HL-60/S4 treated with retinoic acid at 250 ng/mL for 4 days and 3 days (cell line): Measurements from ENCODE around the gene GOLGA5.
"Not testable (repeated sequence)": the region's sequence is repeated elsewhere in the genome, so short reads cannot be mapped to it uniquely, and the experiment has no call there.

ENCODE experiments used
- in situ Hi-C: fragments of 300-500 bp; cut with MboI; formaldehyde crosslinking; loops from 2 replicates; pipeline ENCODE4 v1.7.0; 2022; ENCODE audit warnings: low sequenced_read_pairs

Gene GOLGA5, protein sequence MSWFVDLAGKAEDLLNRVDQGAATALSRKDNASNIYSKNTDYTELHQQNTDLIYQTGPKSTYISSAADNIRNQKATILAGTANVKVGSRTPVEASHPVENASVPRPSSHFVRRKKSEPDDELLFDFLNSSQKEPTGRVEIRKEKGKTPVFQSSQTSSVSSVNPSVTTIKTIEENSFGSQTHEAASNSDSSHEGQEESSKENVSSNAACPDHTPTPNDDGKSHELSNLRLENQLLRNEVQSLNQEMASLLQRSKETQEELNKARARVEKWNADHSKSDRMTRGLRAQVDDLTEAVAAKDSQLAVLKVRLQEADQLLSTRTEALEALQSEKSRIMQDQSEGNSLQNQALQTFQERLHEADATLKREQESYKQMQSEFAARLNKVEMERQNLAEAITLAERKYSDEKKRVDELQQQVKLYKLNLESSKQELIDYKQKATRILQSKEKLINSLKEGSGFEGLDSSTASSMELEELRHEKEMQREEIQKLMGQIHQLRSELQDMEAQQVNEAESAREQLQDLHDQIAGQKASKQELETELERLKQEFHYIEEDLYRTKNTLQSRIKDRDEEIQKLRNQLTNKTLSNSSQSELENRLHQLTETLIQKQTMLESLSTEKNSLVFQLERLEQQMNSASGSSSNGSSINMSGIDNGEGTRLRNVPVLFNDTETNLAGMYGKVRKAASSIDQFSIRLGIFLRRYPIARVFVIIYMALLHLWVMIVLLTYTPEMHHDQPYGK

DNA sequence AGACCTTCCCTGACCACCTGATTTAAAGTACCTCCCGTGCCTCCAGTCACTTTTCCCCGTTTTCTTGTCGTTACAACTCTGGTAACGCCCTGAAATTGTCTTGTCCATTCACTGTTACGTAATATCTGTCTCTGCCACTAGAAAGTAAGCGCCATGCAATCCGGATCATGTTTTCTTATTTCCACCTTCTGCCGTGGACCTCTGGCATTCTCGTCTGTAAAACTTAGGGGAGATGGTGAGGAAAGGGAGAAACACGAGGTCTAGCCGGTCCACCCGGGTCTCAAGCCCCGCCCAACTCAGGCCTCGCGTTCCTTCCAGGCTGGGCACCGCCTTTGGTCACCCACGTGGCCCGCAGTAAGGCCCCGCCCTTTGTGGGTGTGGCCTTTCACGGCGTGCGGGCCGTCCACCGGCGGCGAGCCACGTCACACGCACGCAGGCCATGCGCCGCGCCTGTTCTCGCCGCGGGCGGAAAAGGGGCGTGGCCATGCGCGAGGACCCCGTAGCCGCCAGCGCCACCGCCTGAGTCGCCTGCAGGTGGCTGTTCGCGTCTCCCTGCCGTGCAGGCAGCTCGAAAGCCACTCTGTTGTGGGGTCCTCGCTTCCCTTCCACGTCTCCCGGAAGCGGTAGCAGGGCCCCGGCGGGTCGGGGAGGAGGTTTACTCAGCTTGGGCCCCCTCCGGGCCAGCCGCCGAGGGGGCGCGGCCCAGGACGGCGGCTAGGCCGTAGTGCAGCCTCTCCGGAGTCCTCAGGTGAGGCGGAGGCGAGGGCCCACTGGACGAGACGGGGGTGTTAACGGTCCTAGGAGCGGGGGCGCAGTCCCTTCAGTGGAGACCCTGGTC is at the start of gene GOLGA5:
GOLGA5 (plus strand) TSS at position 597 of the 838 bp plus-strand sequence. CDS start 3,133 bp downstream, outside the sequence.
- in situ Hi-C loops = no loop called here

DNA sequence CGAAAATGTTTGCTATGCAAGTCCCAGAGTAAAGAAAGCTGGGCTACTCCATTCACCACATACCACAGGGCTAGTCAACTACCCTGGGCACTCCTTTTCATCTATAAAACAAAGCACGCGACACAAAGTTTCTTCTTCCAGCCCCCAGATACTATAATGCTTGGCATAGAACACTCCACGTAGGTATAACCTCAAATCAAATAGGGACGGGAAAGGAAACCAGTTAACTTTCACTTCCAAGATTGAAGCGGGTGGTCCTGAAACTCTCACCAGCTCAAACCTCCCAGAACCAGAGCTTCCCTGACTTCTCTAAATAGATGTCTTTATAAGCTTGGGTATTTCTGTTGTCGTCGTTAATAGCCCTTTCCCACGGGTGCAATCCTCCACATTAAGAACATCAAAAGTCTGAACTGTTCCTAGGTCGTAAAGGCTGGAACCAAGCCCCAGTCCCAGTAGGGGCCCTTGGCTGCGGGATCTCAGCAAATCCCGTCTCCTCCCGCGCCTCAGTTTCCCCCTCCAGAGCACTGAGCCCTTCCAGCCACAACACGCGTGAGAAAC is 46.3 kb upstream of the GOLGA5 start:
- in situ Hi-C loops = no loop called here

DNA sequence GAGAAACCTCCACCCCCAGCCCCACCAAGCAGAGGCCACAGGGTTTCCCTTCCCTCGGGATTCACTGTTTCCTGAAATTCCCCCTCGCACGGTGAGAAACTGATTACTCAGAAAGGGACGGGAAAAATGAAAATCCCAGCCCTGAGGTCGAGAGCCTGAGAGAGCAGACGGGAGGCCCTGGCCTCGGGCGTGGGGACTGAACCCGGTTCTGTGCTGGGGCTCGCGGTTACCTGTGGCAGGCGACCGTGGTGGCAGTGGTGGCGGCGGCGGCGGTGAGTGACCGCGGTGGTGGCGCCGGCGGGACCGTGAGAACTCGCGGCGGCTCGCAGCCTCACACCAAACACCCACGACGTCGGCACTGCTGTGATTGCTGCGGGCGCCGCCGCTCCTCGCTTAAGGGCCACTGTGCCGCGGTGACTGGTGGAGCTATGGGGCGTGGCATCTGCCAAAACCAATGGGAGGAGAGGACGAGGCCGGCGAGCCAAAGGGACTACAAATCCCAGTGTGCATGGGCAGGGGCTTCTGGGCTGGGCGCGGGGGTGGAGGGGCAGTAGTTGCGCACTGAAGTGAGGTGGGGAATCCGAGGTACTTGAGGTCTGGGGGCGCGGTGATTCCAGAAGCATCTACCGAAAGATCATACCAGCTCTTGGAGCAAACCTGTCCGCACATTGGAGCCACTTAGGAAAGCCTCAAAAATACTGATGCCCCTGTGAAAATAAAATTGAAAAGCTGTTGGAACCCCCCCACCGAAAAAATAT is 45.7 kb upstream of the GOLGA5 start, which contains the start of gene LGMN:
LGMN (minus strand) TSS at position 369 of the 758 bp plus-strand sequence. CDS start 15,841 bp downstream, outside the sequence.
- in situ Hi-C loops = no loop called here

DNA sequence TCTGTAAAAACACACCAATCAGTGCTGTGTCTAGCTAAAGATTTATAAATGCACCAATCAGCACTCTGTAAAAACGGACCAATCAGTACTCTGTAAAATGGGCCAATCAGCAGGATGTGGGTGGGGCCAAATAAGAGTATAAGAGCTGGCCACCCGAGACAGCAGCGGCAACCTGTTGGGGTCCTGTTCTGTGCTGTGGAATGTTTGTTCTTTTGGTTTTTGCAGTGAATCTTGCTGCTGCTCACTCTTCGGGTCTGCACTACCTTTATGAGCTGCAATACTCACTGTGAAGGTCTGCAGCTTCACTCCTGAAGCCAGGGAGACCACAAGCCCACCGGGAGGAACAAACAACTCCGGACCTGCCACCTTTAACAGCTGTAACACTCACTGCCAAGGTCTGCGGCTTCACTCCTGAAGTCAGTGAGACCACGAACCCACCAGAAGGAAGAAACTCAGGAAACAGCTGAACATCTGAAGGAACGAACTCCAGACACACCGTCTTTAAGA is 43.8 kb upstream of the GOLGA5 start:
- in situ Hi-C loops = not testable (repeated sequence)

DNA sequence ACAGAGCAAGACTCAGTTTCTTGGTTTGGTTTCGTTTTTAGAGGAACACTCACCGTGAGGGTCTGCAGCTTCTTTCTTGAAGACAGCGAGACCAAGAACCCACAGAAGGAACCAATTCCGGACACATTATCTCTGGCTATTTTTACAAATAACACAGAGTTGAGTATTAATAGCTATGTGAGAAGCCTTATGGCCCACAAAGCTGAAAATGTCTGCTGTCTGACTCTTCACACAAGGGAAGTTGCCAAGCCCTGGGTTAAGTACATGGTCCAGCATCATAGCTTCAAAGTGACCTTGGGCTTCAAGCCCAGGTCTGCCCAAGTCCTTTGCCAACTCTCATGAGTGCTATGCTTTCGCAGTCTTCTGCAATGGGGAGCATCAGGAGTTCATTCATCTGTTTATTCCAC is 43.1 kb upstream of the GOLGA5 start:
- in situ Hi-C loops = no loop called here

DNA sequence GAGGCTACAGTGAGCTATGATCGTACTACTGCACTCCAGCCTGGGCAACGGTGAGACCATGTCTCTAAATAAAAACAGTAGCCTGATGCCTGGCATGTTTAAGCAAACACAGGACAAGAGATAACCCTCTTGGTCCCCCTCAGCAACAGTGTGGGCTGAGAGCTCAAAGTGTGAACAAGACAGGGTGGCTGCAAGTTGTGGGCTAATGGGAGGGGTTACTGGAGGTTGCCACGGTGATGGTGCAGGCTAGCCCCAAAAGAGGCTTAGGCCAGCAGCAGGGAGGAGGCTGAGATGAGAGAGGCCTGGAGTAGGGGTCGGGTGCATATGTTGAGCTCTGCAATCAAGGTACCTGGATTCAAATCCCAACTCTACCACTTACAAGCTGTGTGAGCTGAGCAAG is 42.3 kb upstream of the GOLGA5 start:
- in situ Hi-C loops = no loop called here

DNA sequence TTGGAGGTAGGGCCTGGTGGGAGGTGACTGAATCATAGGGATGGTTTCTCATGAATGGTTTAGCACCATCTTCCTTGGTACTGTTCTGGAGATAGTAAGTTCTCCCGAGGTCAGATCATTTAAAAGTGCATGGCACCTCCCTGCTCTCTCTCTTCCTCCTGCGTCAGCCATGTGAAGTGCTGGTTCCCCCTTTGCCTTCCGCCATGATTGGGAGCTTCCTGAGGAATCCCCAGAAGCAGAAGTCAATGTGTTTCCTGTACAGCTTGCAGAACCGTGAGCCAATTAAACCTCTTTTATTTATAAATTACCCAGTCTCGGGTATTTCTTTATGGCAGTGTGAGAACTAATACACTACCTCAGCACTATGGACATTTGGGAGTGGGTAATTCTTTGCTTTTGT is 40.9 kb upstream of the GOLGA5 start:
- in situ Hi-C loops = no loop called here

DNA sequence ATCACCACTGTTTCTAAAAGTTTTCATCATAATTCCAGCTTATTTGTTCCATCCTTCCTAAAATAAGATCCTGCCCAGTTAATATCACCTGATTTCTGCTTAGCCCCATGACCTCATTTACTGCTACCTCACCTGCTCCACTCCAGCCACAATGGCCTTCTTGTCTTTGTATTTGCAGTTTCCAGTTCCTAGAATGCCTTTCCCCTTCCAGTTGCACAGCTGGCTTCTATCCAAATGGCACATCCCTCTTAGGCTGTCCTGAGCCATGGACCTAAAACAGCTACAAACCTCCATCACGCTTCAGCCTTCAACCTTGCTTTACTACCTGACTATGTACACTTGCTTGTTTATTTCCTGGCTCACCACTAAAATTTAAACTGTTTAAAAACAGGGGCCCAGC is 39.1 kb upstream of the GOLGA5 start:
- in situ Hi-C loops = no loop called here

DNA sequence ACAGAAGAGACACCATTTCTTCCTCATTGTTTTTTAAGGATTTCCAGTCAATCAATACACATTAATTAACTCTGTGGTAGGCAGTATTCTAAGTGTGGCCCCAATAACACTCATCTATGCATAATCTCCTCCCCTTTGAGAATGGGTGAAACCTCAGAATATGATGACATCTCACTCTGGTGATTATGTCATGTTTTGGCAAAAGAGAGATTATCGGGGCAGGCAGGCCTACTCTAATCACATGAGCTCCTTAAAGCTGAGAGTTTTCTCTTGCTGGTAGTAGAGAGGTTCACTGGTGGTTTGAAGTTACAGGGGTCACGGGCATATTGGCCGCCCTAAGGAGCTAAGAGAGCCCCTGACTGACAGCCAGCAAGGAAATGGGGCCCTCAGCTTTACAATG is 38.6 kb upstream of the GOLGA5 start:
- in situ Hi-C loops = no loop called here

DNA sequence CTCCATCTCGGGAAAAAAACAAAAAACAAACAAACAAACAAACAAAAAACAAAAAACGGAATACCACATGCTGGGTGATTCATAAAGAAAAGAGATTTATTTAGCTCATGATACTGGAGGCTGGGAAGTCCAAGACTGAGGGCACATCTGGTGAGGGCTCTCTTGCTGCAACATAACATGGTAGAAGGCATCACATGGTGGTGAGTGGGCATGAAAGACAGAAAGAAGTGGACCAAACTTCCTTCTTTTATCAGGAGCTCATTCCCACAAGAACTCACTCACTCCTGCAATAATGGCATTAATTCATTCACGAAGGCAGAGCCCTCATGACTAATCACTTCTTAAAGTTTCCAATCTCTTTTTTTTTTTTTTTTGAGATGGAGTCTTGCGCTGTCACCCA is 37.7 kb upstream of the GOLGA5 start:
- in situ Hi-C loops = no loop called here

DNA sequence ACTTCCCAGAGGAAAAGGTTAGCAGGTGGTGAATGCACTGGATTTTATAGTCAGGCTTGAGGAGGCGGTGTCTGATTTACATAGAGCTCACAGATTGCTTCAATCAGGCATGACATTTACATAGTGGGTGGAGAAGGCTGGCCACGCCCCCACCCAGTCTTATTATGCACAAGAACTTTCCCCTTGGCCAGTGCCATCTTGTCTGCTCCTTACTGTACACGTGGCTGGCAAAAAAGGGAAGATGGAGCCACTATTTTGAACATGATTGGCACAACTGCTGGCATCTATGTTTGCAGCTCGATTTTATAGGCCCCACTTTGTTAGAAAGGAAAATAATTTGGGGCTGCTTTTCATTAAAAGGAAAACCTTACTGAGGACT is 34.8 kb upstream of the GOLGA5 start:
- in situ Hi-C loops = no loop called here

DNA sequence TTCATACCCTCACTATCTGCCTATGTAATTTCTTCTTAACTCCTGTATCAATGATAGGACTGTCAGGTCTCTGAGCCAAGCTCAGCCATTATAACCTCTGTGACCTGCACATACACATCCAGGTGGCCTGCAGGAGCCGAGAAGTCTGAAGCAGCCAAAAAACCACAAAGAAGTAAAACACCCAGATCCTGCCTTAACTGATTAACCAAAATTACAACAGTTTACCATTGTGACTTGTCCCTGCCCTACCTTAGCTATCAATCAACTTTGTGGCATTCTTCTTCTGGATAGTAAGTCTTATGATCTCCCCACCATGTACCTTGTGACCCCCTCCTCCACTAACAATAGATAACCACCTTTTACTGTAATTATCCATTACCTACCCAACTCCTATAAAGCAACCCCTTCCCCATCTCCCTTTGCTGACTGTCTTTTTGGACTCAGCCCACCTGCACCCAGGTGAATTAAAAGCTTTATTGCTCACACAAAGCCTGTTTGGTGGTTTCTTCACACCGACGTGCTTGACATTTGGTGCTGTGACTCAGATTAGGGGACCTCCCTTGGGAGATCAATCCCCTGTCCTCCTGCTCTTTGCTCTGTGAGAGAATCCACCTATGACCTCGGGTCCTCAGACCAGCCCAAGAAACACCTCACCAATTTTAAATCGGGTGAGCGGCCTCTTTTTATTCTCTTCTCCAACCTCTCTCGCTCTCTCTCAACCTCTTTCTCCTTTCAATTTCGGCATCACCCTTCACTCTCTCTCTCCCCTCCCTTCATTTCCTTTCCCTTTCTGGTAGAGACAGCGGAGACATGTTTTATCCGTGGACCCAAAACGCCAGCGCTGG is 34.2 kb upstream of the GOLGA5 start:
- in situ Hi-C loops = no loop called here

DNA sequence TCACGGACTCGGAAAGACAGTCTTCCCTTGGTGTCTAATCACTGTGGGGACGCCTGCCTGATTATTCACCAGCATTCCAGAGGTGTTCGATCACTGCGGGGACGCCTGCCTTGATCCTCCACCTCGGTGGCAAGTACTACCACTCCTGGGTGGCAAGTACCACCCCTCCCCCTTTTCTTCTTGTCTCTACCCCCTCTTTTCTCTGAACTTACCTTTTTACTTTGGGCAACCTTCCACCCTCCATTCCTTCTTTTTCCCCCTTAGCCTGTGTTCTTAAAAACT is 33.6 kb upstream of the GOLGA5 start:
- in situ Hi-C loops = no loop called here

DNA sequence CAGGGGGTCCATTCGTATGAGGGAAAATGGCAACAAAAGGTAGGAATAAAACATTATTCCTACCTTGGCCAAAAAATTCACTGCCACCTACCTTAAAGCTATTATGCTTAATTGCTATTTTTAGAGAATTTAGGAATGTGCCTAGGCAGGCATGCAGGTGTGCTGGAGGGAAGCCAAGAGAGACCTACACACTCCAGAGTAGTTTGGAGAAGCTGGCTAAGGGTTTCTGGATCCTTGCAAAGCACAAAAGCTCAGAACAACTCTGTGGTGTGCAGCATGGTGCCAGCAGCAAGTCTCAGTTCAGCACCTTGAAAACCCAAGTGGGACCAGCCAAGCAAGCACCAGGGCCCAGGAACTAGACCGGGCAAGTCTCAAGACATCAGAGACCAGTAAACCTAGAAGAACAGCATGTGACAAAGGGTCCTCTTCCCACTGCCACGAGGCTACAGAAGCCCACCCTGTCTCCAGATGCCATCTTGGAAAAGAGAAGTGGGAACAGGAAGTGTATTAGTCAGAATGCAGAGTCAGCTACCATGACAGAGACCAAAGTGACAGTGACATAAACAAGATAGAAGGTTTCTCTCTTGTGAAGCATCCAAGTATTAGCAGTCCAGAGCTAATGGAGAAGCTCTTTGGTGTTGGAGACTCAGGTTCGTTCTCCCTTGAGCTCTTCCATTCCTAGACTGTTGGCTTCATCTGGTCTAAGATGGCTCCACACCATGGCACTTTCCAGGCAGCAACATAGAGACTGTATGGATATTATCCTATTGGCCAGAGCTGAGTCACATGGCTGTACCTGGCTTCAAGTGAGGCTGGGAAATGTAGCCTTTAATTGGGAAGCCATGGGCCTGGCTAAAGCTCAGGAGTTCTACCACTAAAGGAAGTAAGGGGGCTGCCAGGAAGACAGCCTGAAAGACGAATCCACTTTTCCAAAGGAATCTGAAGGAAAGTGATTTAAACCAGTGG is 30.2 kb upstream of the GOLGA5 start:
- in situ Hi-C loops = not testable (repeated sequence)

DNA sequence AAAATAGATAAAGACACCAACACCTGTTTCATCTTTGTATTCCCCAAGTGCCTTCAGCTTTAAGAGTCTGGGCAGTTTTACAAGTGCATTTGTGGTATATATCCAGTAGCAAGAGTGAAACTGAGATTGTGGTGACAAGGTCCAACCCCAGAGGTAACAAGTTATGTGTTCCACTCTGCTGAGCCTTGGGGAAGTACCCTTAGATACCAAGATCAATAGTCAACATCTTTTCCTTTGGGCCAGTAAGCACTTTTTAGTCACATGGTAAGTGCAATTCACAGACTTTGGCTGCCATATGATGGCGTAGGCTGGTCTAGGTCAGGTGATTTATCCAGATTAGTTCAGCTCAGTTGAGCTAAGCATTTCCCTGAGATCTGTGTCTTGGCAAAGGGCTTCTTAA is 25.9 kb upstream of the GOLGA5 start:
- in situ Hi-C loops = not testable (repeated sequence)

DNA sequence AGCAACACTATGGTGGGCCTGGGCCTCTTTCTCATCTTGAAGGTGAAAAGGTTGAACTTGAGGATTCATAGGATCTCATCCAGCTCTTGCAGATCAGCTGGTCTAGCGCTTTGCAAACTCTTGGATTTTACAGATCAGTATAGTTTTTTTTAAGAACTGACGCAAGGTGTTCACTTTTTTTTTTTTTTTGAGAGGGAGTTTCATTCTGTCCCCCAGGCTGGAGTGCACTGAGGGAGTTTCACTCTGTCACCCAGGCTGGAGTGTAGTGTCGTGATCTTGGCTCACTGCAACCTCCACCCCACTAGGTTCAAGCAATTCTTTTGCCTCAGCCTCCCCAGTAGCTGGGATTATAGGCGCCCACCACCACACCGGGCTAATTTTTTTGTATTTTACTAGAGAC is 25.3 kb upstream of the GOLGA5 start:
- in situ Hi-C loops = no loop called here

DNA sequence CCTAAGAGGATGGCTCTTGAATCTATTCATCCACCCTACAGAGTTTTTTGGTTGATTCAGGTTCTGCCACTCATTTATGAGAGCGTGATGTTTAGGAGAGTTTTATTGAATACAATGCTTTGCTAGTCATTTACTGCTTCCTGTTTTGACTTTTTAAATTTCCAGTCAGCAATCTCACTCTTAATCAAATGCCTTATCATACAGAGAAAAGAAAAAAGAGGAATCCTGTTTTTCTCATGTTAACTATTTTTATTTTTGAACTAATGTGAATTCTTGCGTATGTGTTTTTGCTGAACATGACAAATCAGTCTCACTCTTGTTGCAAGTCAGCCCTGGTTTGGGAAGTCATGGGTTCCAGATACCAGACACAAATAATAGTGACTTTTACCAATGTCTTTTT is 23.6 kb upstream of the GOLGA5 start:
- in situ Hi-C loops = loop anchor here (10.0 kb wide), 1 partner anchor 56 kb away; no protein-coding TSS in a partner anchor

DNA sequence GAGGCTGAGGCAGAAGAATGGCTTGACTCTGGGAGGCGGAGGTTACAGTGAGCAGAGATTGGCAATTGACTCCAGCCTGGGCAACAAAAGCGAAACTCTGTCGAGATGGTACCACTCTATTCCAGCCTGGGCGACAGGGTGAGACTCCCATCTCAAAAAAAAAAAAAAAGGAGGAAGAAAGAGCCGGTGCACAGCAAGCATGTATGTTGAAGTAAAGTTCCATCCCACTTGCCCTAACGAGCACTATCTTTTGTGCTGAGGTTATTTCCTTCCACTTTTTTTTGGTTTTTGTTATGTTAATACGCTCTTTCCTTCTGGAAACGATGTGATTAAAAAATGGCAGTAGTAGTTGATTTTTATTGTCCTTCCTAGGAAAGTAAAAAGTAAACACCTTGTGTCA is 19.5 kb upstream of the GOLGA5 start:
- in situ Hi-C loops = loop anchor here (10.0 kb wide), 1 partner anchor 60 kb away; no protein-coding TSS in a partner anchor
